H1 (cell line): ENCODE results near the gene GNAI2.
A peak's percentile ranks its signal among the peaks of the same experiment; 100 is the strongest.

Experiments used
- EGR1 ChIP-seq: IDR thresholded peaks from 2 replicates; pipeline ENCODE4 v1.6.1; 2011; ENCODE audit warnings: low read depth, low read length, borderline replicate concordance
- EP300 ChIP-seq, 2 experiments: IDR thresholded peaks; 1 replicate in 1 of 2; 2 replicates in 1 of 2; pipeline ENCODE4 v1.6.1; 2011 to 2012; ENCODE audit warnings: low read depth in 2 of 2, low read length in 2 of 2, mild to moderate bottlenecking in 2 of 2, borderline replicate concordance in 1 of 2, inconsistent platforms in 1 of 2, moderate library complexity in 1 of 2
- GTF2F1 ChIP-seq: IDR thresholded peaks from 2 replicates; pipeline ENCODE4 v1.6.1; 2012; ENCODE audit warnings: low read depth, low read length, improper control_type of control experiment, borderline replicate concordance
- JUND ChIP-seq: IDR thresholded peaks from 2 replicates; pipeline ENCODE4 v1.6.1; 2011; ENCODE audit warnings: mild to moderate bottlenecking, improper control_type of control experiment, low read length
- NRF1 ChIP-seq: IDR thresholded peaks from 2 replicates; pipeline ENCODE4 v1.6.1; 2011; ENCODE audit warnings: mild to moderate bottlenecking, low read depth, low read length, improper control_type of control experiment
- SIN3A ChIP-seq, 2 experiments: IDR thresholded peaks in 1 of 2; conservative IDR thresholded peaks in 1 of 2; 2 replicates each; pipeline ENCODE4 v1.6.1; 2011 to 2012; ENCODE audit warnings: low read length in 2 of 2, improper control_type of control experiment in 1 of 2, low read depth in 1 of 2, mild to moderate bottlenecking in 1 of 2
- SP1 ChIP-seq: IDR thresholded peaks from 2 replicates; pipeline ENCODE4 v1.6.1; 2011; ENCODE audit warnings: low read depth, low read length
- SRF ChIP-seq: IDR thresholded peaks from 2 replicates; pipeline ENCODE4 v1.6.1; 2011; ENCODE audit warnings: mild to moderate bottlenecking, low read depth, low read length, moderate library complexity
- TAF1 ChIP-seq: IDR thresholded peaks from 2 replicates; pipeline ENCODE4 v1.6.1; 2011; ENCODE audit warnings: mild to moderate bottlenecking, low read depth, low read length
- TAF7 ChIP-seq: optimal IDR thresholded peaks from 2 replicates; pipeline ENCODE3; 2011; ENCODE audit warnings: low read depth, mild to moderate bottlenecking, inconsistent platforms, low read length, moderate library complexity, borderline replicate concordance
- YY1 ChIP-seq: IDR thresholded peaks from 2 replicates; pipeline ENCODE4 v1.6.1; 2011; ENCODE audit warnings: low read depth, mild to moderate bottlenecking, low read length
- TF ChIP-seq, protein P1 (sequence below): IDR thresholded peaks from 2 replicates; pipeline ENCODE4 v1.6.1; 2012; ENCODE audit warnings: inconsistent platforms
- TF ChIP-seq, protein P2 (sequence below), 3 experiments: IDR thresholded peaks; 1 replicate in 2 of 3; 2 replicates in 1 of 3; pipeline versions ENCODE4 v1.5.1 to v1.6.1; 2011; ENCODE audit warnings: low read length in 3 of 3, mild to moderate bottlenecking in 3 of 3, inconsistent platforms in 2 of 3, low read depth in 1 of 3, moderate library complexity in 1 of 3; ENCODE audit not compliant: insufficient read depth in 1 of 3; ENCODE audit errors: control extremely low read depth in 1 of 3
- TF ChIP-seq, protein P3 (sequence below): IDR thresholded peaks from 2 replicates; pipeline ENCODE4 v1.6.1; 2012; ENCODE audit warnings: low read length, inconsistent platforms

DNA sequence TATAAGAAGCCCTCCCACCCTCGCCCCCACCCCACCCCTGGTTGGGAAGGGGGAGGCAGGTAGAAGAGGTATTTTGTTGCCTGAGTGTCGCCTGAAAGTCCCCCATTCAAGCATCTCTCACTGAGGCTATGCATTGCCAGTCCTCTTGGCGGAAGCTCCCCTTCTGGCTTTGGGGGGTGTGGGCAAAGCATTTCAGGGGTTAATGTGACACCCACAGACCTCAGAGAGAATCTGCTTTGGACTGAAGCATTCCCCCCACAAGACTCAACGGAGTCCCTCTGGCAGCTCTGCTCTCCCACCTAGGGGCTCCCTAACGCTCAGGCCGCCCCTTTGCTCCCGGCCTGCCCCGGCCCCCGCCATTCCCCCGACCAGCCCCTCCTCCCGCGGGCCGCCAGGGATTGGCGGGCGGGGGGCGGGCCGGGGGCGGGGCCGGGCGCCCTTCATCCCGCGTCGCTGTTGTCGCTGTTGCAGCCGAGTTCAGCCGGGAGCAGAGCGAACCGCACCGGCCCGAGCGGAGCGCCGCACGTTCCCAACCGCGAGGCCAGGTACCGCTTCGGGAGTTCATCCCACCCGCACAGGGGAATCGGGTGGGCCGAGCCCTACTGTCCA is 31.1 kb upstream of the GNAI2 start, which contains the start of gene SLC38A3:
- TF ChIP-seq TAF7 (no peak), NRF1 (no peak), SP1 (no peak), TAF1 (0 out of 2 replicates have a peak, but pooled peaks have one; percentile 33), EGR1 (no peak), JUND (no peak), EP300 (IDR thresholded peaks at IDR 0.05; ENCODE audit: borderline replicate concordance in 1 of 2, low read depth in 2 of 2, low read length in 2 of 2) (no peak), YY1 (no peak), SRF (no peak), SIN3A (conservative IDR thresholded peaks at IDR 0.05 in 1 of 2, IDR thresholded peaks at IDR 0.05 in 1 of 2; ENCODE audit: low read depth in 1 of 2, low read length in 2 of 2) (no peak), GTF2F1 (no peak)
- TF ChIP-seq, protein P1, sequence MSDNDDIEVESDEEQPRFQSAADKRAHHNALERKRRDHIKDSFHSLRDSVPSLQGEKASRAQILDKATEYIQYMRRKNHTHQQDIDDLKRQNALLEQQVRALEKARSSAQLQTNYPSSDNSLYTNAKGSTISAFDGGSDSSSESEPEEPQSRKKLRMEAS: peak; percentile 37; the same call in 1 of the 2 replicates
- TF ChIP-seq, protein P2, sequence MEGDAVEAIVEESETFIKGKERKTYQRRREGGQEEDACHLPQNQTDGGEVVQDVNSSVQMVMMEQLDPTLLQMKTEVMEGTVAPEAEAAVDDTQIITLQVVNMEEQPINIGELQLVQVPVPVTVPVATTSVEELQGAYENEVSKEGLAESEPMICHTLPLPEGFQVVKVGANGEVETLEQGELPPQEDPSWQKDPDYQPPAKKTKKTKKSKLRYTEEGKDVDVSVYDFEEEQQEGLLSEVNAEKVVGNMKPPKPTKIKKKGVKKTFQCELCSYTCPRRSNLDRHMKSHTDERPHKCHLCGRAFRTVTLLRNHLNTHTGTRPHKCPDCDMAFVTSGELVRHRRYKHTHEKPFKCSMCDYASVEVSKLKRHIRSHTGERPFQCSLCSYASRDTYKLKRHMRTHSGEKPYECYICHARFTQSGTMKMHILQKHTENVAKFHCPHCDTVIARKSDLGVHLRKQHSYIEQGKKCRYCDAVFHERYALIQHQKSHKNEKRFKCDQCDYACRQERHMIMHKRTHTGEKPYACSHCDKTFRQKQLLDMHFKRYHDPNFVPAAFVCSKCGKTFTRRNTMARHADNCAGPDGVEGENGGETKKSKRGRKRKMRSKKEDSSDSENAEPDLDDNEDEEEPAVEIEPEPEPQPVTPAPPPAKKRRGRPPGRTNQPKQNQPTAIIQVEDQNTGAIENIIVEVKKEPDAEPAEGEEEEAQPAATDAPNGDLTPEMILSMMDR (IDR thresholded peaks at IDR 0.05; ENCODE audit: control extremely low read depth in 1 of 3, insufficient read depth in 1 of 3, low read depth in 1 of 3, low read length in 3 of 3): no peak
- TF ChIP-seq, protein P3, sequence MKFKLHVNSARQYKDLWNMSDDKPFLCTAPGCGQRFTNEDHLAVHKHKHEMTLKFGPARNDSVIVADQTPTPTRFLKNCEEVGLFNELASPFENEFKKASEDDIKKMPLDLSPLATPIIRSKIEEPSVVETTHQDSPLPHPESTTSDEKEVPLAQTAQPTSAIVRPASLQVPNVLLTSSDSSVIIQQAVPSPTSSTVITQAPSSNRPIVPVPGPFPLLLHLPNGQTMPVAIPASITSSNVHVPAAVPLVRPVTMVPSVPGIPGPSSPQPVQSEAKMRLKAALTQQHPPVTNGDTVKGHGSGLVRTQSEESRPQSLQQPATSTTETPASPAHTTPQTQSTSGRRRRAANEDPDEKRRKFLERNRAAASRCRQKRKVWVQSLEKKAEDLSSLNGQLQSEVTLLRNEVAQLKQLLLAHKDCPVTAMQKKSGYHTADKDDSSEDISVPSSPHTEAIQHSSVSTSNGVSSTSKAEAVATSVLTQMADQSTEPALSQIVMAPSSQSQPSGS: no peak
